ENCODE results near the gene KCNIP4.
"Not testable (repeated sequence)": the region's sequence is repeated elsewhere in the genome, so short reads cannot be mapped to it uniquely, and the experiment has no call there.

Gene KCNIP4

DNA sequence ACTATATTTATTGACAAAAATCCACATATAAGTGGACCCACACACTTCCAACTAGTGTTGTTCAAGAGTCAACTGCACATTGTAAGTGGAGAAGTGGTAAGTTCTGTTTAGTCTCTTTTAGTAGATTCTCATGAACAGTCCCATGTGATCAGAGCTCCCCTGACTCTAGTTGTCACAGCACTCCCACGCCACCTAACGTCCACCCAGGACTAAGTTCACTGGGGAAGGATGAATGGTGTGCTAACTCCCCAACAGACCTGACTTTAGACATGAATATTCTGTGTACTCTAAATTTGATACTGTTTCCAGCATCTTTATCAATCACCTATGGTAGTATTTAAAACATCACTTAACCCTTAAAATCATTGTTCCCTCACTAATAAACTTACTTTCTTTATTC, 1188.5 kb downstream of the KCNIP4 start:
- H3K27ac ChIP-seq: no peak overlapping the region
- no peak for DNase-seq (ENCODE audit: low read depth, low spot score)

DNA sequence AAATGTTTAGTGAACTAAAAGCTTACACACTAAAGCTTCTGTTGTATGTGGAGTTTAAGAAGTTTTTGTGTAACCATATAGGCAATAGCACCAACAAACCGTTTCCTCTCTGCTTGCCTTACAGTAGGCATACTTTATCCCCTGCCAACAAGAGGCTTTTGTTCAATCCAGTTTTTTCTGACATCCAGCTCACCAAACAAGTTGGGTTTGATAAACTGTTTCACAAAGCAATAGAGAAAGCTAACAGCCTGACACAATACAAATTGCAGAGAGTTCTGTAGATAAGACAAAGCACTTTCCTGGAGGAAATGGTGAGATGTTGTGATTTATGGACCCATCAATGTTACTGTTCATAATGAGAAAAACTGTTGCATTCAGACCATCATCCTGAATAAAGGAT, 1194.5 kb downstream of the KCNIP4 start:
- DNase-seq (ENCODE audit: low read depth, low spot score): no peak
- no peak overlapping the region for H3K27ac ChIP-seq

DNA sequence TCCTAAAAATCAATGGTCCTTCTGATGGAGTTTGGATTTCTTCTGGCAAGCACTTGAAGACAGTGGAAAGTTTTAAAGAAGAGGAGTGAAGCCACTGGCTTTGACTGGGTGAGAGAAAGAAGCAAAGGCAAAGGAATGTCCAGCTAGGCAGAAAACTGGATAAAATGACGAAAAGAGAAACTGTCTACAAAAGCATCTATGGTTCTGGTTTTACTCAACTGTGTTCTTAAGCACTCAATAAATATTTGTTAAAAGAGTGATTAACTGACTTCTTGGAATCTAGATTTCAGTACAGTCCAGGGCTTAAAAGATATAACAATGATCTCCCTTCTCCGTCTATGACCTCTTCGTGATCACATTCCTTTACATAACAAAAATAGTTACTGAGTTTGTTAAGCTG, 1195.9 kb downstream of the KCNIP4 start:
- no peak for DNase-seq (ENCODE audit: low read depth, low spot score)

DNA sequence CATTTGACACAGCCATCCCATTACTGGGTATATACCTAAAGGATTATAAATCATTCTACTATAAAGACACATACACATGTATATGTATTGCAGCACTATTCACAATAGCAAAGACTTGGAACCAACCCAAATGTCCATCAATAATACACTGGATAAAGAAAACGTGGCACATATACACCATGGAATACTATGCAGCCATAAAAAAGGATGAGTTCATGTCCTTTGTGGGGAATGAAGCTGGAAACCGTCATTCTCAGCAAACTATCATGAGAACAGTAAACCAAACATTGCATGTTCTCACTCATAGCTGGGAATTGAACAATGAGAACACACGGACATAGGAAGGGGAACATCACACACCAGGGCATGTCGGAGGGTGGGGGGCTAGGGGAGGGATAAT, 1202.6 kb downstream of the KCNIP4 start:
- not testable (repeated sequence) for DNase-seq (ENCODE audit: low read depth, low spot score); H3K27ac ChIP-seq

More for the DNA sequence above, 1195.9 kb downstream of the KCNIP4 start:
- no peak overlapping the region for H3K27ac ChIP-seq

DNA sequence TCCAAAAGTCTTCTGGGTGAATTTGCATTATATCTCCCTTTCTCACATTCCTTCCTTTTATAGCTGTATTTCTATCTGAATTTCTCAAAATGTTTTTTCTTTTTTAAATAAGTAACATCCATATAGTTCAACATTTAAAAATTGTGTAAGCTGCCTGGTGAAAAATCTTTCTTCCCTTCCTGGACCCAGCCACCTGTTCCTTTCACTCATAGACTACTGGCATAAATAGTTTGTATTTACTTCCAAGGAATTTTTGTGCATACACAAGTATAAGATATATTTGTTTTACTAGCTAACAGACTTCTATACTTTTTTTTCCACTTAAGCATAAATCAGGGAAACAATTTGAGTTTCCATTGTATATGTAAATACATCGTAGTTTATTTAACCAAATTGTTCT, 1212.6 kb downstream of the KCNIP4 start:
- no peak for DNase-seq (ENCODE audit: low read depth, low spot score)
- H3K27ac ChIP-seq: no peak overlapping the region

DNA sequence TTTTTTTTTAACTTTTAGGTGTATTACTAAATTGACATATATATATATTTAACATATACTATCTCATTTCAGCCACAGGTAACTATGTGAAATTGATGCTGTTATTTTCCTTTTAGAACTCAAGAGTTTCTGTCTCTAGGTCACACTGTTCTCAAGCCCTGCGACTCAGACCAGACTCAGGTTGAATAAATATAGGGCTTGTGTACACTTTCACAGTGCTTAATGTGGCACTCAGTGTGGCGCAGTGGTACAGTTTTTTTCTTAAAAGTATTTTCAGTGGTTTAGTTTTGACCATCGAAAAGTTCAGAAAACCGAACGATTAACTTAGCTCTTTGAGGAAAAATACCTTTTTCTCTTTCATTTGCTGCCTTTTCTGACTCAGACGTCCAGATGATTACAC, 1223.7 kb downstream of the KCNIP4 start:
- no peak for DNase-seq (ENCODE audit: low read depth, low spot score)
- no peak overlapping the region for H3K27ac ChIP-seq

DNA sequence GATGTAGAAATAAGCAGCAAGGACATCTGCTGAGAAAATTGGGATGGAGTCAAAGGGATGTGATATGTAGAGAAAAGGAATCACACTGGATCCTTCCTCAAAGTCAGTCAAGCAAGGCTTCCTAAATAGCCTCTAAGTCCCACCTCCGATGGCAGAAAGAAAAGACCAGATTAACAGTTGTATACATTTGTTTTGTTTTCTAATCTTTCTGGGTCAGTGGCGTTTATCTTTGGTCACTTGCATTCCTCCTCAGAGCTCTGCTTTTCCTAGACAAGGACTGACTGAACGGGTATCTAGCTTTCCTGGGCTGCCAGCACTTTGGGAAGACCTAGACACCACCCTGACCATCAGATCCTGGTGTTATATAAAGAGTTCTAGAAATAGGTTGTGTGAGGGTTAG, 1225.1 kb downstream of the KCNIP4 start:
- no peak overlapping the region for H3K27ac ChIP-seq
- DNase-seq (ENCODE audit: low read depth, low spot score): no peak

DNA sequence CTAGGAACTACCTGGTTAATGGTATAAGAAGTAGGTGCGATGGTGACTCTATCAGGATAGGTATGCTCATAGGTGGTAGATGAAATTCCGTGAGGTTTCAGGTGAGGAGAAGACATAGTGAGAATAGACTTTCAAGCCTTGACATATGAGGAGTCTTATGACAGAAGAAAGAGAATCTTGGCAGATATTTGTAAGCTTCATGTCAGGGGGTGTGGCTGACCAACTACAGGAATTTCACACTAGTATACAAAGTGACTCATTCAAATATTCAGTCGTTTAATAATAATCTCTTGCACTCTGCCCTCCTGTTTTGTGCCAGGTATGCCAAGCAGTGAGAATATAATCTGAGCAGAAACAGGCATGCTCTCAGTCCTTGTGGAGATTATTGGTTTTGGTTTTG, 1225.6 kb downstream of the KCNIP4 start:
- peak; percentile 8 for DNase-seq (ENCODE audit: low read depth, low spot score)

DNA sequence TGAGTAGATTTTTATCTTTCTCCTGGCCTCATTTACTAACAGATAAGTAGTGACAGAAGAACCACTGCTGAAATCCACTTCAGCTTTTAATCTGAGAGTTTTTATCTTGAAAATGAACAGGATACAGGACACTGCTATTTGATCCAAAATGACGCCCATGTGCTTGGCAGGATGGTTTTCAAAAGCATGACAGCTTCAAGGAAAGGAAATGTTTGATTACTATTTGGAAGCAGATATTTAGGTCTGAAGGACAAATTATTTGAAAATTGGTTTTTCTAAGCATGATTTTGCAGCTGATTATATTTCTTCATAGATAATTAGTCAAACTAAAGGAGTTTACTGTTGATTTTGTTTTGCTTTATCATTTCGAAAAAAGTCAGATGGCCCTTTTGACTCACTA, 1237.2 kb downstream of the KCNIP4 start:
- H3K27ac ChIP-seq: no peak overlapping the region
- no peak for DNase-seq (ENCODE audit: low read depth, low spot score)

More for the DNA sequence above, 1225.6 kb downstream of the KCNIP4 start:
- no peak overlapping the region for H3K27ac ChIP-seq

DNA sequence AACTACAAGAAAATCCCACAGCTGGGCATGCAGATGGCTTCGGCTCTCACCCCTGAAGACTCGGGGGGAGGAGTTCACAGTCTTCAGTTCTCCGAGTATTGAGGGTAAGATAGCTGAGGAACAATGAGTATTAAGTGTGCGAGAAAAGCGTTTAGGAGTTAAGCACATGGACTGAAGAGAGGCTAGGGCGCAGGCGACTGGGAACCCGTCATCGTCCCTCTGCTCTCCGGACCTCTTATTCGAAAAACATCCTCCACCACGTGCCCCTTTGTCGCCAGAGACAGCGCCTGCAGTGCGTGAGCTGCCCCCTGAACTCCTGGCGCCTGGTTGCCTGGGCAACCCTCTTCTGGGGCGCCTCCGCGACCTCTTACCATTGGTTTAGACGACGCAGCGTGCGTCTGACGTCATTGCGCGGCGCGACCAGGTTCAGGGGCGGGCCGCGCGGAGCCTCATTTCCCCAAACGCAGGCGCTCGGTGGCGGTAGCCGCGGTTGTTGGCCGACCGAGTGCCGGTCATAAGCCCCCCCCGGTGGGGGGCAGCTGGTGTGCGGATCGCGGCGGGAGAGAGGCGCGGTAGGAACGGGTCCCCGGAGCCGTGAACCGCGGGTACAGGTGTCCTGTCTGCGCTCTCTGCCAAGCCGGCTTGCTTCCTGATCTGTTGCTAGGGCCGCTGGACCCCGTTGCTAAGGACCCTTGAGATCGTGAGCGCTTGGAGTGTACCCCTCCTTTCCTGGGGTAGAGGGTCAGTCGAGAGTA, 1248.4 kb downstream of the KCNIP4 start, which contains the start of gene PACRGL:
PACRGL (plus strand) TSS at position 452 of the 755 bp plus-strand sequence. CDS start 4,024 bp downstream, outside the sequence.
- peak within 1 kb of the TSS; percentile 23 for H3K27ac ChIP-seq
- peak; percentile 50 for DNase-seq (ENCODE audit: low read depth, low spot score)

DNA sequence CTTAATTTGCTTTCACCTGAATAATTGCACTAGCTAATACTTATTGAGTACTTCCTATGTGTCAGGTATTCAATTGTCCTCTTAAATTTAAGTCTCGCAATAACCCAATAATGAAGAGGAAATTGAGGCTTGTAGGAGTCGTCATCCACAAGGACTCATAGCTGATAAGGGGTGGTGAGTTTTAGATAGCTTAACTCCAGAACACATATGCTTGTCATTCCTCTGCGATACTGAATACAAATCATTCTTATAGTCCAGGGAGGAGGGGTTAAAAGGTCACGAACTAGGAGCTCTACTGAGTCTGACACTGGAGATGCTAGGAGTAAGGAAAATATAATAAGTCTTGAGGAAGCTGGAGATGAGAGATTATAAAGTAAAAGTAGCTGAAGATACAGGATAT, 1249.8 kb downstream of the KCNIP4 start:
- no peak overlapping the region for H3K27ac ChIP-seq
- no peak for DNase-seq (ENCODE audit: low read depth, low spot score)

DNA sequence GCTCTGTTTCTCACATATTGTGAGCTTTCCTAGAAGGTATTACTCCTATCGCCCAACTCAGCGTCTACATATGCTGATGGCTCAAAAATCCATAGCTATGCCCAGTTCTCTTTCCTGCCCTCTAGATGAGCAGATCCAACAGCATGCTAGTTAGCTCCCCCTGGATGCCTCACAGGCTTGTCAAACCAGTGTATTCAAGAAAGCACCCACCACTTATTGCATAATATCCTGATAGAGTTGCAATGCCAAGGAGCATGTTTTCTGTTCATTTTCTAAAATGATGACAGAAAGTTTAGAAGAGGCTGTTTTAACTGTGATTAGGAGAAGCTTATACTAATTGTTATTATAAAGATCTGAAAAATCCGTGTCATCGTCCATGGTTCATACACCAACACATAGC, 1250.2 kb downstream of the KCNIP4 start:
- no peak for DNase-seq (ENCODE audit: low read depth, low spot score)
- no peak overlapping the region for H3K27ac ChIP-seq

DNA sequence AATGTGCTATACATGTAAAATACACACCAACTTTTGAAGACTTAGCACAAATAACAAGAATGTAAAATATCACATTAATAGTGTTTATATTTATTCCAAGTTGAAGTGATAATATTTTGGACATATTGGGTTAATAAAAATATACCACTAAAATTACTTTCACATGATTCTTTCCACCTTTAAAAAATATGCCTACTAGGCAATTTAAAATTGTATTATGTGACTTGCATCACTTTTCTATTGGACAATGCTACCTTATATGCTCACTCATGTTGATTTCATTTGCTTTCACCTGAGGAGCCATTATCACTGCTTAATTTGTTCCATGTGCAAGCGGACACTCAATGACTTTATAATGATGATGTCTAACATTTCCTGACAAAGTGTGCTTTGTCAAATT, 1251.8 kb downstream of the KCNIP4 start:
- DNase-seq (ENCODE audit: low read depth, low spot score): no peak
- H3K27ac ChIP-seq: no peak overlapping the region

DNA sequence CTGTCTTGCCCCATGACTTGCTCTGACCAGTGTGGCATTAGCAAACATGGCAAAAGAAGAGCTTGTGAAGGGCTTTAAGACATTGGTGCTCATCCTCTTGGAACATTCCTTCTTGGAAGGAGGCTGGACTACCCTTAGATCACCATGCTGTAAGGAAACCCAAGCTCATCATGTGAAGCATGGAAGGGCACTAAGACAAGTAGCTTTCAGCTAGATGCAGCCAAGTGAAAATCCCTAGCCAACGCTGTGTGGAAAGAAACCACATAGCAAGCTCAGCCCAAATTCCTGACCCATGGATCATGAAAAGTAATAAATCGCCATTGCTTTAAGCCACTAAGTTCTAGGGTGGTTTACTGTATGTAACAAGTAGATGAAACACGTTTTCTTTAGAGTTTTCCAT, 1260.7 kb downstream of the KCNIP4 start:
- no peak for DNase-seq (ENCODE audit: low read depth, low spot score)
- H3K27ac ChIP-seq: no peak overlapping the region

DNA sequence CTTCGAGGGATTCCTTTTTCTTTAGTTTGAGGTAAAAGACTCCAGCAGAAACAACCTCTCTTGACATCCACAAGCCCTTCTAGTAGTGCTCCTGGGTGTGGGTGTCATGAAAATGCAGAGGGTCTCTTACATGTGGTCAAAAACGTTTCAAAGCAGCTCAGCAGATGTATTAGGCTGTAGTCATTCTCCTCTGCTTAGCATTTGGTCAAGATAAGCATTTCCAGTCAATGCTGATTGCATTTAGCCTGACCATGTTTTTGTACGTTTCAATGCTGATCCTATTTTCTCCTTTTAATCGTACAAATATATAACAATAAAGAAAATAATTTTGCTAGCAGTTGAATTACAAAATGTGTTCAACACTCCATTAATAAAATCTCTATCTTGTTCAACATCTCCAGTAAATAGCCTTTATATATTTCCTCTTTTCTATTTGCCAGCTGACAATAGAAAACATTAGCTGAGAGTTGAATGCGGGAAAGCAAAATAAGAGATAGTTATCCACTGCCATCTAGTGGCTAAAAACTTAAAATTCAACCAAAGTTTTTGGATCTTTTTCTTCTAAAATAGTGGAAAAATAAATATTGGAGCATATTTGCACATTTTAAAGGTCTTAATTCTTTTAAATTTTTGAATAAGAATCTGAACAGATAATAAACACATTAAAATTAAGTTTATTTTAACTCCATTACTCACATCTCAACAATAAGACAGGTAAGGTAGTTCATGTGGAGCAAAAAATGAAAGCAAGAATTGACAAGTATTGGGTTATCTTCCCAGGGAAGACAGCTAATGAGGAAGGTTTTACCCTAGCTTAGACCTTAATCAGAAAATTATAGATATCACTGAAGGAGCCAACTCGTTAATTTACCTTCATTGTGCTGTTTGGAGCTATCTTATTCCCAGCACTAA, 1263.5 kb downstream of the KCNIP4 start:
- DNase-seq (ENCODE audit: low read depth, low spot score): no peak
- no peak overlapping the region for H3K27ac ChIP-seq

DNA sequence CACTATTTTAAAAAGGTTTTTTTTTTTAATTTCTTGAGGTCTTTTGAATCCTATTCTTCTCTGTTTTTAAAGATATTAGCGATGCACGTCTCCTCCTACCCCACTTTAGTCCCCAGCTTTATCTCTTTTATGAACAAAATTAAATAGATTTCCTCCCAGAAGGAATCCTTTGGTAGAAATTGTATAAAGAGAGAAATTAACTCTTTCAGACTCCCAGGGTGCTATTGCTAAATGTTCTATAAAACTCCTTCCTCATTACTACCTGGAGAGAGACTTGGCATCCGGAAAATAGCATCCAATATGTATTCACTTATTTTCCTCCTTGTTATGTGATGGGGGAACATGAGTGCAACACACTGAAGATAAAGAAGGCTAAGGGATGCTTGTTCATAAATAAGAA, 1264.8 kb downstream of the KCNIP4 start:
- H3K27ac ChIP-seq: no peak overlapping the region
- DNase-seq (ENCODE audit: low read depth, low spot score): no peak

DNA sequence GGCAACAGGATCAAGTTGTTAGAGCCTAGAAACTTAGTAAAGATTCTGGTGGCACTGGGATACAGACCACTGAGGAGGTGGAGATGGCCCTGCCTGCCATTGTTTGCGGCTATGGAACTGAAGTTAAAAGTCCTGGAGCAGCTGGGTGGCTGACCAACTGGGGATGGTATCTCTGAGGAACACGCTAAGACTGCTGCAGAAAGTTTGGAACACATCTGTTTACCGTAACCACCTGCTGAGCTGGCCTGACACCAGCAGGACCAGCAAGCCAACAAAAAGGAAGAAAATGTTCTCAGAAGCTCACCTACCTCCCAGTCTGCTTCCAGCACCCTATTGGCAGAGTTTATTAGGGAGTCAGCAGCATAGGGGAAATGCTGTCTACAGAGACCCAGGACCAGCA, 1265.7 kb downstream of the KCNIP4 start:
- no peak overlapping the region for H3K27ac ChIP-seq
- no peak for DNase-seq (ENCODE audit: low read depth, low spot score)

DNA sequence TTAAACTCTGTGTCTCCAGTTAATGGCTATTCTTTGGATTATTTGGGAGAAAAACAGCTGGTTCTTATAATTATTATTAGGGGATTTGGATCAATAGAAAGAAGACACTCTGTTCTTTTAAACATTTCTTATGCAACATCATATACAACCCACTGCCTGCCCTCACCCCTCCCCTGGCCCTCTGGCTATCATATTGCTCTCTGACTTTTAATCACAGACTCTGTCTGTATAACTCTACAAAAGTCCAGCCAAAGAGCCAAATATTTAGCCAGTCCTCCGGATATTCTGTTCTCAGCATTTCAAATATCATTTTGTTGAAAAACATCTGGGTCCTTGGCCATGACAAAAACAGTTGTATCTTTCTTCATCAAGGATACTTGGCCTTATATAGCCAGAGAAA, 1267.3 kb downstream of the KCNIP4 start:
- DNase-seq (ENCODE audit: low read depth, low spot score): no peak
- no peak overlapping the region for H3K27ac ChIP-seq

DNA sequence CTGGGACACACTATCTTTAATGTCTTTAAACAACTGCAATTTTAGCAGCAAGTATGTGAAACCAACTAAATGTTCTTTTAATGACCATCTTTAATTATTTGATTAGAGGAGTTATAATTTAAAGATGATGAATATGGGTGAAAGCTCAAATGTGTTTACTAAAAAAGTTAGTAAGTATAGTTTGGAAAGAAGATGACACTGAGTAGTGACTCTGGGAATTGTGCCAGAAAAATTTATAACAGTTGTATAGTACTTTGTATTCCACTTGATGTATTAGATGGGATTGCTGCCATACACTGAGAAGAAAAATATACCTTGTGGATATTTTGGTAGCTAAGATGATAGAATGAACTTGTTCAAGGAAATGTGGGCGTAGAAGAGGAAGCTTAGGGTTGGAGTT, 1267.8 kb downstream of the KCNIP4 start:
- no peak for DNase-seq (ENCODE audit: low read depth, low spot score)
- H3K27ac ChIP-seq: no peak overlapping the region

DNA sequence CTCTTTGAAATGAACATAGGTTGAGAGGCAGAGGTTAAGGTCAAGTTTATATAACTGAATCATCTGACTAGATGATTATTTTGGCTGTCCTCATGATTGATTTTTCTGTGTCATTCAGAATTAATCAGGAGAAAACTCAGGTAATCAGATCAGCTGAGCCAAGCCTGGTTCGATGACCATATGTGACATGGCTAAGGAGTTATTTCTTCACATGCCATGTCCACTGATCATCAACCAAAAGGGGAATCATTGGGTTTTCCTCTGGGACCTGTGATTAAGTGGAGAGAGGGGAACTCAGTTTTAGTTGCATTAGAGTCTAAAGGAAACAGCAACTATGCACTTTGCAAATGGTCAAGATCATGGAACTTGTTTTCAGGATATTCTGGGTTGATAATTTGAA, 1268.6 kb downstream of the KCNIP4 start:
- no peak for DNase-seq (ENCODE audit: low read depth, low spot score)
- no peak overlapping the region for H3K27ac ChIP-seq
